WTC11 (cell line): ENCODE data around the gene SNX25.

ENCODE experiments used
- CREB1 ChIP-seq: sonication (generic); formaldehyde crosslinking; IDR thresholded peaks from 2 replicates; pipeline ENCODE4 v1.8.0; 2023; ENCODE audit warnings: mild to moderate bottlenecking, missing genetic modification reagents
- CTCF ChIP-seq: fragments of 200-600 bp; IDR thresholded peaks from 2 replicates; pipeline ENCODE4 v1.8.0; 2022; ENCODE audit warnings: antibody characterized with exemption
- ERG ChIP-seq: fragments of 250-450 bp; sonication (Bioruptor Pico); IDR thresholded peaks from 2 replicates; pipeline ENCODE4 v1.8.0; 2021; ENCODE audit warnings: mild to moderate bottlenecking
- FOXK1 ChIP-seq: sonication (generic); formaldehyde crosslinking; IDR thresholded peaks from 2 replicates; pipeline ENCODE4 v1.8.0; 2022; ENCODE audit warnings: mild to moderate bottlenecking, moderate library complexity, missing genetic modification reagents
- IRF2 ChIP-seq: sonication (generic); formaldehyde crosslinking; IDR thresholded peaks from 2 replicates; pipeline ENCODE4 v1.8.0; 2022; ENCODE audit warnings: low read depth, missing genetic modification reagents, borderline replicate concordance
- JUN ChIP-seq: sonication (generic); formaldehyde crosslinking; IDR thresholded peaks from 2 replicates; pipeline ENCODE4 v1.8.0; 2023; ENCODE audit warnings: mild to moderate bottlenecking, missing genetic modification reagents
- MAX ChIP-seq: sonication (generic); formaldehyde crosslinking; IDR thresholded peaks from 2 replicates; pipeline ENCODE4 v1.8.0; 2022; ENCODE audit warnings: mild to moderate bottlenecking, missing genetic modification reagents
- NR1H2 ChIP-seq: sonication (generic); formaldehyde crosslinking; IDR thresholded peaks from 2 replicates; pipeline ENCODE4 v1.9.0; 2021; ENCODE audit warnings: mild to moderate bottlenecking, moderate library complexity, missing genetic modification reagents
- SP1 ChIP-seq: sonication (generic); formaldehyde crosslinking; conservative IDR thresholded peaks from 2 replicates; pipeline ENCODE4 v1.8.1; 2022; ENCODE audit warnings: missing genetic modification reagents
- TCF7 ChIP-seq: sonication (generic); formaldehyde crosslinking; IDR thresholded peaks from 2 replicates; pipeline ENCODE4 v1.8.0; 2022; ENCODE audit warnings: mild to moderate bottlenecking, low read depth, missing genetic modification reagents, moderate library complexity
- ZSCAN18 ChIP-seq: fragments of 250-450 bp; sonication (Bioruptor Pico); IDR thresholded peaks from 2 replicates; pipeline ENCODE4 v2.1.2; 2022; ENCODE audit warnings: mild to moderate bottlenecking, moderate library complexity

- TF ChIP-seq CTCF = no peak
- no peak for TF ChIP-seq ERG (CRISPR knock-in tag)
- TF ChIP-seq CREB1 (CRISPR knock-in tag) = no peak
- TF ChIP-seq ZSCAN18 = no peak
- no peak for TF ChIP-seq IRF2
- TF ChIP-seq MAX = no peak
- no peak for TF ChIP-seq JUN (CRISPR knock-in tag)
- TF ChIP-seq FOXK1 (CRISPR knock-in tag) = no peak
- TF ChIP-seq NR1H2 (CRISPR knock-in tag) = no peak
- no peak for TF ChIP-seq TCF7 (CRISPR knock-in tag)
- no peak for TF ChIP-seq SP1 (CRISPR knock-in tag)
These were observed 174.7 kb downstream of the SNX25 start for GRCh38 chr4:185384061-185384460.
